Measurements from ENCODE around the gene FBXL19.

- TF ChIP-seq CTCF (IDR thresholded peaks at IDR 0.05; ENCODE audit: insufficient read depth, low read length, poor library complexity, severe bottlenecking), result no peak
- TF ChIP-seq EZH2phosphoT487 (conservative IDR thresholded peaks at IDR 0.05; ENCODE audit: low read length), result no peak
Measured at GRCh38 chr16:30983289-30983889, 60.0 kb downstream of the FBXL19 start.

Data from SU-DHL-6 (cell line).